H1 (cell line): Measurements from ENCODE around the gene MKX. TPM values are rescaled to one million over a fixed set of nuclear protein-coding genes. Genes with fewer than 3 reads are reported as not detected.

ENCODE experiments used
- CTCF ChIA-PET: fragments of 300-600 bp; sonication (Branson Sonifier 250); formaldehyde crosslinking; loops from one replicate; lab custom pipeline; 2021; ENCODE audit not compliant: partially characterized antibody; lab: Charles Lee
- POLR2A ChIA-PET: fragments of 300-600 bp; sonication (Branson Sonifier 250); formaldehyde crosslinking; loops from one replicate; lab custom pipeline; 2021; ENCODE audit warnings: inconsistent platforms; ENCODE audit not compliant: partially characterized antibody; lab: Charles Lee
- DNase-seq, 2 experiments: peaks; one replicate each; pipeline versions ENCODE4 v3.0.0 to v3.0.0-alpha.2; 2010 to 2022; ENCODE audit warnings: low spot score in 2 of 2, low read depth in 1 of 2, mixed read lengths in 1 of 2
- FAIRE-seq: peaks from 2 replicates; lab custom pipeline; 2011; peaks lifted over from hg19 to GRCh38; lab: Jason Lieb, UNC
- H2AFZ ChIP-seq: 2 replicates; pipeline ENCODE4 v1.8.1; 2012; ENCODE audit warnings: low read length, inconsistent platforms
- H2AK5ac ChIP-seq: 2 replicates; pipeline ENCODE4 v1.6.1; 2013; ENCODE audit warnings: low read depth, low read length
- H2BK120ac ChIP-seq: replicated peaks from 2 replicates; pipeline ENCODE3; 2013; ENCODE audit warnings: low read depth, low read length, inconsistent platforms
- H2BK12ac ChIP-seq: 2 replicates; pipeline ENCODE4 v1.6.1; 2013; ENCODE audit warnings: low read depth, low read length
- H2BK15ac ChIP-seq: 2 replicates; pipeline ENCODE4 v1.6.1; 2013; ENCODE audit warnings: low read length
- H2BK20ac ChIP-seq: 2 replicates; pipeline ENCODE4 v1.6.1; 2013; ENCODE audit warnings: low read length
- H2BK5ac ChIP-seq: 2 replicates; pipeline ENCODE4 v1.6.1; 2013; ENCODE audit warnings: low read depth, low read length
- H3K14ac ChIP-seq: 2 replicates; pipeline ENCODE4 v1.6.1; 2013; ENCODE audit warnings: inconsistent platforms; ENCODE audit not compliant: insufficient read length
- H3K18ac ChIP-seq: 2 replicates; pipeline ENCODE4 v1.6.1; 2013; ENCODE audit warnings: low read length; ENCODE audit errors: extremely low read depth
- H3K23ac ChIP-seq: 2 replicates; pipeline ENCODE4 v1.6.1; 2013; ENCODE audit warnings: inconsistent platforms; ENCODE audit not compliant: insufficient read length
- H3K23me2 ChIP-seq: 2 replicates; pipeline ENCODE4 v1.6.1; 2013; ENCODE audit warnings: low read depth, low read length
- H3K27ac ChIP-seq: 2 replicates; pipeline ENCODE4 v1.6.1; 2011; ENCODE audit warnings: low read depth, low read length, inconsistent platforms
- H3K27me3 ChIP-seq, 4 experiments: replicated peaks in 1 of 4; 1 replicate in 1 of 4; 2 replicates in 3 of 4; pipeline versions ENCODE4 v1.6.1 to v1.8.1; 2011 to 2013; ENCODE audit warnings: low read length in 3 of 4, mild to moderate bottlenecking in 3 of 4, inconsistent platforms in 2 of 4, mixed read lengths in 2 of 4, moderate library complexity in 1 of 4; ENCODE audit not compliant: control insufficient read depth in 3 of 4, insufficient read depth in 3 of 4; ENCODE audit errors: extremely low read depth in 1 of 4
- H3K36me3 ChIP-seq, 4 experiments: 2 replicates each; pipeline versions ENCODE4 v1.6.1 to v1.8.1; 2011 to 2013; ENCODE audit warnings: mild to moderate bottlenecking in 4 of 4, low read length in 3 of 4, moderate library complexity in 2 of 4, control low read depth in 1 of 4, inconsistent platforms in 1 of 4; ENCODE audit not compliant: insufficient read depth in 4 of 4, control insufficient read depth in 2 of 4
- H3K4ac ChIP-seq: replicated peaks from 2 replicates; pipeline ENCODE3; 2013; ENCODE audit warnings: low read length, low read depth, mixed read lengths, inconsistent platforms; ENCODE audit not compliant: insufficient read length
- H3K4me1 ChIP-seq, 4 experiments: replicated peaks in 1 of 4; 1 replicate in 1 of 4; 2 replicates in 3 of 4; pipeline versions ENCODE4 v1.6.1 to v1.8.1; 2011 to 2013; ENCODE audit warnings: low read length in 3 of 4, inconsistent platforms in 2 of 4, mixed read lengths in 1 of 4; ENCODE audit not compliant: insufficient read depth in 4 of 4, control insufficient read depth in 3 of 4
- H3K4me2 ChIP-seq, 2 experiments: 2 replicates each; pipeline versions ENCODE4 v1.6.1 to v1.8.1; 2011 to 2013; ENCODE audit warnings: low read depth in 2 of 2, low read length in 2 of 2, control low read depth in 1 of 2, inconsistent platforms in 1 of 2, mild to moderate bottlenecking in 1 of 2; ENCODE audit not compliant: insufficient read depth in 1 of 2
- H3K4me3 ChIP-seq, 4 experiments: fragments of 200-600, 300-600 bp in 1 of 4; sonication (generic), shearing (Covaris generic), sonication (Bioruptor Twin) in 1 of 4; 2 replicates each; pipeline versions ENCODE4 v1.5.1 to v1.8.1; 2011 to 2016; ENCODE audit warnings: low read length in 4 of 4, low read depth in 3 of 4, control low read depth in 2 of 4, inconsistent platforms in 2 of 4, mild to moderate bottlenecking in 2 of 4, mixed read lengths in 1 of 4, moderate library complexity in 1 of 4; ENCODE audit not compliant: insufficient read depth in 2 of 4; ENCODE audit errors: extremely low read depth in 1 of 4
- H3K56ac ChIP-seq: replicated peaks from 2 replicates; pipeline ENCODE3; 2013; ENCODE audit warnings: low read depth, mild to moderate bottlenecking, mixed read lengths, low read length, inconsistent platforms; ENCODE audit not compliant: insufficient read length
- H3K79me1 ChIP-seq: 2 replicates; pipeline ENCODE4 v1.6.1; 2013; ENCODE audit warnings: low read depth, low read length, control low read depth
- H3K79me2 ChIP-seq, 2 experiments: 2 replicates each; pipeline versions ENCODE4 v1.6.1 to v1.8.1; 2012 to 2013; ENCODE audit warnings: low read length in 2 of 2, mild to moderate bottlenecking in 2 of 2, inconsistent platforms in 1 of 2; ENCODE audit not compliant: insufficient read depth in 2 of 2, control insufficient read depth in 1 of 2
- H3K9ac ChIP-seq, 4 experiments: replicated peaks in 1 of 4; 1 replicate in 1 of 4; 2 replicates in 3 of 4; pipeline versions ENCODE4 v1.6.1 to v1.8.1; 2011 to 2013; ENCODE audit warnings: low read depth in 3 of 4, low read length in 3 of 4, control low read depth in 2 of 4, mild to moderate bottlenecking in 2 of 4, moderate library complexity in 2 of 4, inconsistent platforms in 1 of 4; ENCODE audit errors: extremely low read depth in 1 of 4
- H3K9me3 ChIP-seq, 2 experiments: 2 replicates each; pipeline versions ENCODE4 v1.6.1 to v1.8.1; 2012 to 2013; ENCODE audit warnings: mild to moderate bottlenecking in 2 of 2, moderate library complexity in 2 of 2, control low read depth in 1 of 2, inconsistent platforms in 1 of 2, low read depth in 1 of 2, low read length in 1 of 2, mixed read lengths in 1 of 2; ENCODE audit not compliant: insufficient read depth in 2 of 2
- H4K20me1 ChIP-seq, 2 experiments: replicated peaks in 1 of 2; 2 replicates each; pipeline versions ENCODE3 to v1.8.1; 2011 to 2013; ENCODE audit warnings: inconsistent platforms in 2 of 2, low read length in 2 of 2, mild to moderate bottlenecking in 1 of 2; ENCODE audit not compliant: insufficient read depth in 2 of 2, control insufficient read depth in 1 of 2
- H4K5ac ChIP-seq: 2 replicates; pipeline ENCODE4 v1.6.1; 2013; ENCODE audit warnings: low read length, low read depth, mixed read lengths, inconsistent platforms; ENCODE audit not compliant: insufficient read length
- H4K8ac ChIP-seq: 2 replicates; pipeline ENCODE4 v1.8.0; 2013; ENCODE audit warnings: mild to moderate bottlenecking, moderate library complexity, low read length, inconsistent platforms; ENCODE audit not compliant: insufficient read depth; ENCODE audit errors: extremely low read depth
- H4K91ac ChIP-seq: replicated peaks from 2 replicates; pipeline ENCODE3; 2013; ENCODE audit warnings: low read length, mixed read lengths, inconsistent platforms; ENCODE audit not compliant: insufficient read length
- ATF3 ChIP-seq: IDR thresholded peaks from 2 replicates; pipeline ENCODE4 v1.6.1; 2011; ENCODE audit warnings: low read depth, mild to moderate bottlenecking, low read length; ENCODE audit not compliant: insufficient read depth
- BACH1 ChIP-seq: IDR thresholded peaks from 2 replicates; pipeline ENCODE4 v1.6.1; 2012; ENCODE audit warnings: low read length, improper control_type of control experiment
- BRCA1 ChIP-seq: IDR thresholded peaks from 2 replicates; pipeline ENCODE4 v1.6.1; 2012; ENCODE audit warnings: low read depth, low read length, improper control_type of control experiment
- CHD2 ChIP-seq: IDR thresholded peaks from 2 replicates; pipeline ENCODE4 v1.6.1; 2012; ENCODE audit warnings: low read length, improper control_type of control experiment
- EGR1 ChIP-seq: IDR thresholded peaks from 2 replicates; pipeline ENCODE4 v1.6.1; 2011; ENCODE audit warnings: low read depth, low read length, borderline replicate concordance
- EZH2 ChIP-seq: fragments of 200-600 bp; sonication (generic); IDR thresholded peaks from 2 replicates; pipeline ENCODE4 v1.7.1; 2012; ENCODE audit warnings: low read depth, mild to moderate bottlenecking, moderate library complexity, low read length, inconsistent platforms; ENCODE audit not compliant: severe bottlenecking
- FOSL1 ChIP-seq: IDR thresholded peaks from 2 replicates; pipeline ENCODE4 v1.6.1; 2011; ENCODE audit warnings: mild to moderate bottlenecking, low read depth, low read length, moderate library complexity; ENCODE audit not compliant: insufficient read depth
- HDAC2 ChIP-seq, 2 experiments: fragments of 300-600 bp in 1 of 2; sonication (generic) in 1 of 2; IDR thresholded peaks; 2 replicates each; pipeline ENCODE4 v1.6.1; 2011 to 2012; ENCODE audit warnings: low read depth in 2 of 2, low read length in 2 of 2, mild to moderate bottlenecking in 2 of 2, moderate library complexity in 2 of 2, borderline replicate concordance in 1 of 2, inconsistent platforms in 1 of 2
- JUN ChIP-seq: IDR thresholded peaks from 2 replicates; pipeline ENCODE4 v1.6.1; 2011; ENCODE audit warnings: low read depth, mild to moderate bottlenecking, improper control_type of control experiment, low read length
- POLR2A ChIP-seq, 2 experiments: IDR thresholded peaks; 1 replicate in 1 of 2; 2 replicates in 1 of 2; pipeline ENCODE4 v1.6.1; 2011; ENCODE audit warnings: low read depth in 2 of 2, low read length in 2 of 2, mild to moderate bottlenecking in 2 of 2; ENCODE audit errors: control extremely low read depth in 1 of 2
- SAP30 ChIP-seq: fragments of 300-600 bp; sonication (generic); IDR thresholded peaks from 2 replicates; pipeline ENCODE4 v1.7.1; 2012; ENCODE audit warnings: low read length, moderate library complexity, mild to moderate bottlenecking, inconsistent platforms; ENCODE audit not compliant: insufficient read depth, insufficient replicate concordance
- SIRT6 ChIP-seq: IDR thresholded peaks from one replicate; pipeline ENCODE4 v1.7.1; 2012; ENCODE audit warnings: low read length, inconsistent platforms
- SP2 ChIP-seq: IDR thresholded peaks from 2 replicates; pipeline ENCODE4 v1.6.1; 2012; ENCODE audit warnings: mild to moderate bottlenecking, low read length, inconsistent platforms
- SP4 ChIP-seq: IDR thresholded peaks from 2 replicates; pipeline ENCODE4 v1.6.1; 2012; ENCODE audit warnings: low read length, inconsistent platforms
- SRF ChIP-seq: IDR thresholded peaks from 2 replicates; pipeline ENCODE4 v1.6.1; 2011; ENCODE audit warnings: mild to moderate bottlenecking, low read depth, low read length, moderate library complexity
- WGBS, 2 experiments: shearing (Covaris generic) in 1 of 2; methylation state at CpG; one replicate each; pipeline versions ENCODE4 v1.1.6 to v1.1.7; 2013 to 2015; ENCODE audit warnings: low lambda C conversion rate in 2 of 2, mixed read lengths in 2 of 2, inconsistent platforms in 1 of 2, low coverage in 1 of 2, missing lambda C conversion rate in 1 of 2; ENCODE audit not compliant: insufficient replicate concordance in 2 of 2, insufficient coverage in 1 of 2, insufficient read length in 1 of 2; ENCODE audit errors: extremely low coverage in 1 of 2, missing lambda C conversion rate in 1 of 2; 5-methylcytosine and 5-hydroxymethylcytosine counted together
- polyA plus RNA-seq, 7 experiments: library from polyadenylated mRNA; depleted of rRNA in 3 of 7; stranded (reverse) in 5 of 7; unstranded in 2 of 7; fragments of >200 nt in 5 of 7; fragments of 200-250 nt in 2 of 7; gene quantifications; 1 replicate in 5 of 7; 2 replicates in 1 of 7; 4 replicates in 1 of 7; pipeline versions ENCODE4 v1.2.1 to v1.2.3, GENCODE V29; 2011 to 2013; ENCODE audit warnings: missing spikeins in 2 of 7, mixed read lengths in 2 of 7
- total RNA-seq: library from RNA; stranded (reverse); fragmentation: NEBNext Ultra II Directional; extraction: Animal tissue kit (Norgen Biotek cat#: 25700); gene quantifications from 2 replicates; pipeline ENCODE4 v1.2.1, GENCODE V29; 2021

Gene MKX
- total and polyA plus RNA-seq, 2 of the 8 experiments (the other 6 are each of a cell fraction or from before 2014, with no cell fraction given) = 0.21 to 1.3 TPM

- FAIRE-seq = no peak
- Histone ChIP-seq H2AK5ac (no peak overlapping the region), H2BK15ac (no peak overlapping the region), H3K36me3 (no peaks in the 10 kb centered on the region), H4K5ac (no peak overlapping the region), H2BK20ac (no peak overlapping the region), H3K79me1 (no peaks in the 10 kb centered on the region), H2BK120ac (no peak overlapping the region), H3K79me2 (no peaks in the 10 kb centered on the region), H3K23me2 (no peaks in the 10 kb centered on the region), H3K9ac (no peak overlapping the region), H3K23ac (no peak overlapping the region), H3K14ac (no peak overlapping the region), H4K8ac (no peak overlapping the region), H3K4ac (no peak overlapping the region), H3K18ac (no peak overlapping the region), H3K4me3 (no peak overlapping the region), H2BK5ac (no peak overlapping the region), H4K20me1 (no peaks in the 10 kb centered on the region), H3K4me2 (no peak overlapping the region), H3K4me1 (no peaks in the 10 kb centered on the region), H4K91ac (no peak overlapping the region), H2AFZ (peak overlapping the region; percentile 64; the same call in 1 of the 2 replicates), H2BK12ac (no peak overlapping the region), H3K27ac (no peak overlapping the region), H3K9me3 (no peaks in the 10 kb centered on the region), H3K56ac (no peak overlapping the region), H3K27me3 (no peaks in the 10 kb centered on the region)
- 97% methylated on average over 2 of the region's 2 CpGs; no CpG with 5 or more reads in 1 of the 2 experiments for WGBS, 2 experiments
- DNase-seq = no peak
- CTCF ChIA-PET = interaction anchor here (1.1 kb wide), 1 partner anchor 737 kb away, joined by 3 read pairs; no protein-coding TSS in a partner anchor
- no peak for TF ChIP-seq EZH2
- no peak for TF ChIP-seq SP4
- TF ChIP-seq SRF = no peak
- TF ChIP-seq SP2 = no peak
- no peak for TF ChIP-seq SAP30
- TF ChIP-seq BACH1 = no peak
- no peak for TF ChIP-seq JUN
- TF ChIP-seq POLR2A (IDR thresholded peaks at IDR 0.05; ENCODE audit: control extremely low read depth in 1 of 2, low read depth in 2 of 2, low read length in 2 of 2) = no peak
- TF ChIP-seq BRCA1 = no peak
- TF ChIP-seq CHD2 = no peak
- TF ChIP-seq SIRT6 = no peak
- TF ChIP-seq FOSL1 = no peak
- TF ChIP-seq ATF3 = no peak
- no peak for TF ChIP-seq HDAC2 (IDR thresholded peaks at IDR 0.05; ENCODE audit: borderline replicate concordance in 1 of 2, low read depth in 2 of 2, low read length in 2 of 2)
- TF ChIP-seq EGR1 = no peak
- POLR2A ChIA-PET = no interaction called here
Observed at GRCh38 chr10:27643301-27643700, 102.3 kb downstream of the MKX start.
